ENCODE measurements around the gene PLAAT2.

The PLAAT2 gene

DNA sequence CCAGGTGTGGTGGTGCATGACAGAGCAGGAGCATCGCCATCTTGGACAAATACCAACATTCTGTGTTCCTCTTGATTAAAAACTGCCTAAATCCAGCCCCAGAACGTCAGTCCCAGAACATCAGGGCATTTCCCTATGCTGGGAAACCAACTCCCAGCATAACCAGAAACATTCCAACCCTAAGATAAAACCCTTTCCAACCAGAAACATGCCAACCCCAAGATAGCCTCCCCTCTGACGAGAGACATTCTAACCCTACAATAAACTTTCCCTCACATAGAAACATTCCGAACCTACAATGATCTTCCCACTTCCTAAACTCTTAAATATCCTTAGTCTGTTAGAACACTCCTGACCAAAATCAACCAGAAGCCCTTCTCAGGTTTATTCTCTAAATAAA is 15.0 kb downstream of the PLAAT2 start:
- TF ChIP-seq, protein P1, sequence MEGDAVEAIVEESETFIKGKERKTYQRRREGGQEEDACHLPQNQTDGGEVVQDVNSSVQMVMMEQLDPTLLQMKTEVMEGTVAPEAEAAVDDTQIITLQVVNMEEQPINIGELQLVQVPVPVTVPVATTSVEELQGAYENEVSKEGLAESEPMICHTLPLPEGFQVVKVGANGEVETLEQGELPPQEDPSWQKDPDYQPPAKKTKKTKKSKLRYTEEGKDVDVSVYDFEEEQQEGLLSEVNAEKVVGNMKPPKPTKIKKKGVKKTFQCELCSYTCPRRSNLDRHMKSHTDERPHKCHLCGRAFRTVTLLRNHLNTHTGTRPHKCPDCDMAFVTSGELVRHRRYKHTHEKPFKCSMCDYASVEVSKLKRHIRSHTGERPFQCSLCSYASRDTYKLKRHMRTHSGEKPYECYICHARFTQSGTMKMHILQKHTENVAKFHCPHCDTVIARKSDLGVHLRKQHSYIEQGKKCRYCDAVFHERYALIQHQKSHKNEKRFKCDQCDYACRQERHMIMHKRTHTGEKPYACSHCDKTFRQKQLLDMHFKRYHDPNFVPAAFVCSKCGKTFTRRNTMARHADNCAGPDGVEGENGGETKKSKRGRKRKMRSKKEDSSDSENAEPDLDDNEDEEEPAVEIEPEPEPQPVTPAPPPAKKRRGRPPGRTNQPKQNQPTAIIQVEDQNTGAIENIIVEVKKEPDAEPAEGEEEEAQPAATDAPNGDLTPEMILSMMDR (IDR thresholded peaks at IDR 0.05): no peak

DNA sequence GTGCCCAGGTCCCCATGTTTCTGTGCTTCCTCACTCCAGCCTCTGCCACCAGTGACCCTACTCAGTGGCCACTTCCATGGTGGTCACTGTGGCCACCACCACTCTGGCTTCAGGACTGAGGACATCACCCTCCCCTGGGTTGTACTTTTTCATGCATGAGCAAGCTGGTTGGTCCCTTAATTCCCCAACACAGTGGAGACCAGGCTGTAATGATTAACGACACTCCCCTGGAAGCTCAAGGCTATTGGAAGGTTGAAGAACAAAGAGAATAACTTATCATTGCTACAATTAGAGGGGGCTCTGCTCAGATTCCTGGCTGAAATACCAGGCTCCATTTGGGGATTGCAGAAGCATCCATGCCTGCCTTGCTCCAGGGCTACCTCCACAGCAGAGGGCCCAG is 16.1 kb downstream of the PLAAT2 start:
- TF ChIP-seq, protein P1 (IDR thresholded peaks at IDR 0.05): no peak

DNA sequence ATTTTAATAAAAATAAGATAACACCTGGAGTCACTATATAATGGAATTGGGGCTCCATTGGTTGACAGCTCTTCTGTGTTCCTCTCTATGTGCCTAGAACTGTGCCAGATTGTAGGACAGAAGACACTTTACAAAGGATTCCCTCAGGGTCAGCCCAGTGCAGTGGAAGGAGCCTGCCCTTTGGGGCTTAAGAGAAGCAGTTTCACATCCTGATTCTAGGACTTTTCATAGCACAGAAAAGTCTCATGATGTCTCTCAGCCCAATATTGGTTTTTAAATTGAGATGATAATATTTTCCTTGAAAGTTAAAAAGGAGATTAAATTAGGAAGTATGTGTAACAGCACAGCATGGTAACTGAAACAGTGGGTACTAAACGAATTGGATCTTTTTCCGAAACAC is 19.5 kb downstream of the PLAAT2 start:
- TF ChIP-seq, protein P1 (IDR thresholded peaks at IDR 0.05): no peak

DNA sequence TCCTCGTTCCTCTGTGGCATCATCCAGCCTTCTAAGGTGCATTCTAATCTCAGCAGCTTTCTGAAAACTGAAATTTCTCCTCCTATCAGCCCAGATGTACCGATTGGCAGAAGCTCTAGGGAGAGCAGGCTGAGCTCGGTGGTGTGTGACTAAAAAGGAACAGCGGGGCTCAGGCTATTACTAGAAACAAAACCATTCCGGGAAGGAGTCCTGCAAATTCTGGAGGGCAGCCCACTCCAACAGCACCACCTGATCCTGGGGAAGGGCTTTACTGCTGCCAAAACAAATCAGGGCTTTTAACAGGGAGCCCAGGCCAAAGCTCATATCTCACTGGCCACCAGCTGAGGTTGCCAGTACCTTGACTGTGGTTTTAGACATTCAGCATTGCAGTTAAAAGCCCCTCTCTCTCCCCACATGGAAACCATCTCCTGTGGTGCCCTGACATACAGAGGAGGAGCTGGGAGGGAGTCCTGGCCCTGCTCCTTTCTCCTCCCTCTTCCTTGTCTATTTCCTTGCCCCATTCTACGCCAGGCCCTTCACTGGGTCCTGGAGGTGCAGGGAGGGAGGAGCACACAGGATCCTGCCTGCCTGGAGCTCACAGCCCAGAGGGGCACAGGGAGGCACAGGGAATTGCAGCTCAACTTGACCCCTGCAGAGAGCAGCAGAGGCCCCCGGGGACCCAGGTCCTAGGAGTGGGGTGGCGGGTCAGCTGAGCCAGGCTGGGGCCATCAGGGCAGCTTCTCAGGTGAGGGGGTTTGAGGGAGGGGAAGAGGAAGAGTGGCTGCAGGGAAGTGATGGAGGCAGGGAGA is 25.7 kb downstream of the PLAAT2 start:
- TF ChIP-seq, protein P1 (IDR thresholded peaks at IDR 0.05): no peak

DNA sequence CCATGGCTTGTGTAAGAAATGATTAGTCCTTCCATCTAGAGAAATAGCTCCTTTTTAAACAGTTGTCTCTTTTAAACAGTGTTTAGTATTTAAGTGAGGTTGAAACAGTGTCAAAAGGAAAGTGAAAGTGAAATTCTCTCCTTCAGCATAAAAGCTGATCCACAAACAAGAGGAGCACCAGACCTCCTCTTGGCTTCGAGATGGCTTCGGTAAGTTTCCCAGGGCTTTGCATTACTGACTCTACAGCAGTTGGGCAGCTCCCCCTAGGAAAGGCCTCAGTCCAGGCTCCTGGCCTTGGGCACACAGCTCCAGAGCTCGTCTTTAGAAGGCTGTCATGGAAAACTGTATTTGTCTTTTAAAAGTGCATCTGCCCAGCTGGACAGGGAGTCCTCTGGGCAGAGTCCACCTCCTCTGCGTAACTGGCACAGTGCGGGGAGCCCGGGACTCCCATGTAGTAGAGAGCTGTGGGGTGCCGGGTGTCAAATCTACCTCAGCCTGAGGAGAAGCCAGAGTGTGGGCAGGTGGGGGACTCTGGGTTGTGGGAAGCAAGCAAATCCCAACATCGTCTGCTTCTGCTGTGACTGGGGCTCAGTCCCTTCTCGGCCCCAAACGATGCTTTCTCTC is 26.4 kb downstream of the PLAAT2 start, which contains the start of gene PLAAT4:
Gene PLAAT4 (plus strand): TSS at position 140 of the 624 bp plus-strand sequence. CDS start 61 bp downstream, at position 201.
- TF ChIP-seq, protein P1 (IDR thresholded peaks at IDR 0.05): no peak

DNA sequence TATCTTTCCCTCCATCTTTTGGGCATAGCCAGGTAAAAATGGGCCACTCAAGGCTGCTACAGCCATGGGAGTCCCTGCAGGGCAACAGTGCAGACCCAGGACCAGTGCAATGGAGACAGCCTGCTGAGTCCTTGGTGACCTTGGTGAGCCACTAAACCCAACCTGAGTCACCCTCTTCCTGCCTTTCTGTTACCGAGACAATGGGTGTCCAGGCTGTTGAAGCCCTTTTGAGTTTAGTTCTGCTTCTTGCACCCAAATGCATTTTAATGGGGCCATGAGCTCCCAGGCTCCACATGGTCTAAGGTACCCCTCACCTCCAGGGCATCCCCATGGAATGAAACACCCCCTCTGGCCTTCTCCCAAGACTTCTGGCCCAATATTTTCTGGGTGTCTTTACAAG is 27.4 kb downstream of the PLAAT2 start:
- TF ChIP-seq, protein P1 (IDR thresholded peaks at IDR 0.05): no peak

DNA sequence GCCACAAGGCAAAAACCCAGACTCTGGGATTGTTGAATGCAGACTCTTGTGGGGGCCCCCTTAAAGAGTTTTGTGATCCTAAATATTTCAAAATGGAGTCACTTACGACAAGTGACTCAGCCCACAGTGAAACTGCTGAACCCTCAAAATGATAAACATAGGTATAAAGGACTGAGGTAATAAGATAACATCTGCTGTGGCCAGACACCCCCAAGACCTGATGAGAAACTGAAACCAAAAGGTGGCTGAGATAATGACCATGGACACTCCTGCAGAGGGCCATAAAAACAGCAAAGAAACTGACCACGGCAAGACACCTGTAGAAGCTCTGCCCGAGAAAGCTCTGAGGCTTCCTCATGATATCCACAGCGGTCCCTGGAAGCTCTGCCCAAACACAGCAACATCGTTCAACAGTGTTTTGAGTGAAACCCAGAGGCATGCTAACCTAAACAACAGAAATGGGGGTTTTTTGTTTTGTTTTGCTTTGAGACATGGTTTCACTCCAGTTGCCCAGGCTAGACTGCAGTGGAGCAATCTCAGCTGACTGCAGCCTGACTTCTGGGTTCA is 28.2 kb downstream of the PLAAT2 start:
- TF ChIP-seq, protein P1 (IDR thresholded peaks at IDR 0.05): no peak

Measured in LNCAP (cell line).